ENCODE data around the gene STAC3. TPM values are rescaled to one million over a fixed set of nuclear protein-coding genes. Genes with fewer than 3 reads are reported as not detected.

Gene STAC3
- total and polyA plus RNA-seq, 2 experiments from 2014 or later = 0.48 to 3.0 TPM

DNA sequence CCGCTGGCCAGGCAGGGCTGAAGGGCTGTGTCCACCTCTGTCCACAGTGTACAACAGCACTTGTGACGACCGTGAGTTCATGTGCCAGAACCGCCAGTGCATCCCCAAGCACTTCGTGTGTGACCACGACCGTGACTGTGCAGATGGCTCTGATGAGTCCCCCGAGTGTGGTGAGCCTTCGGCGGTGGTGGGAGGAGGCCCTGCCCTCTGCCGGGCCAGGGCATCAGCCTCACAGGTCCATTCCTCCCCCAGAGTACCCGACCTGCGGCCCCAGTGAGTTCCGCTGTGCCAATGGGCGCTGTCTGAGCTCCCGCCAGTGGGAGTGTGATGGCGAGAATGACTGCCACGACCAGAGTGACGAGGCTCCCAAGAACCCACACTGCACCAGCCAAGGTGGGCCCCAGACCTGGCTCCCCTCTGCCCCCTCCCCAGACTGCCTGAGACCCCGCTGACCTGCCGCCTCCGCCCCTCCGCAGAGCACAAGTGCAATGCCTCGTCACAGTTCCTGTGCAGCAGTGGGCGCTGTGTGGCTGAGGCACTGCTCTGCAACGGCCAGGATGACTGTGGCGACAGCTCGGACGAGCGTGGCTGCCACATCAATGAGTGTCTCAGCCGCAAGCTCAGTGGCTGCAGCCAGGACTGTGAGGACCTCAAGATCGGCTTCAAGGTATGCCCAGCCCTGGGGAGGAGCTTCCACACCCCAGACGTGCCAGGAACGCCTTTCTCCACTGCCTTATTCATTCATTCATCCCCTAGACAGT is 55.2 kb downstream of the STAC3 start (continued):
- TF ChIP-seq, protein P1, sequence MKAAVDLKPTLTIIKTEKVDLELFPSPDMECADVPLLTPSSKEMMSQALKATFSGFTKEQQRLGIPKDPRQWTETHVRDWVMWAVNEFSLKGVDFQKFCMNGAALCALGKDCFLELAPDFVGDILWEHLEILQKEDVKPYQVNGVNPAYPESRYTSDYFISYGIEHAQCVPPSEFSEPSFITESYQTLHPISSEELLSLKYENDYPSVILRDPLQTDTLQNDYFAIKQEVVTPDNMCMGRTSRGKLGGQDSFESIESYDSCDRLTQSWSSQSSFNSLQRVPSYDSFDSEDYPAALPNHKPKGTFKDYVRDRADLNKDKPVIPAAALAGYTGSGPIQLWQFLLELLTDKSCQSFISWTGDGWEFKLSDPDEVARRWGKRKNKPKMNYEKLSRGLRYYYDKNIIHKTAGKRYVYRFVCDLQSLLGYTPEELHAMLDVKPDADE (IDR thresholded peaks at IDR 0.05) = no peak
- TF ChIP-seq NANOG (IDR thresholded peaks at IDR 0.05; ENCODE audit: borderline replicate concordance) = no peak
- TF ChIP-seq ZNF114 (CRISPR knock-in tag; IDR thresholded peaks at IDR 0.05) = no peak
- TF ChIP-seq, protein P2, sequence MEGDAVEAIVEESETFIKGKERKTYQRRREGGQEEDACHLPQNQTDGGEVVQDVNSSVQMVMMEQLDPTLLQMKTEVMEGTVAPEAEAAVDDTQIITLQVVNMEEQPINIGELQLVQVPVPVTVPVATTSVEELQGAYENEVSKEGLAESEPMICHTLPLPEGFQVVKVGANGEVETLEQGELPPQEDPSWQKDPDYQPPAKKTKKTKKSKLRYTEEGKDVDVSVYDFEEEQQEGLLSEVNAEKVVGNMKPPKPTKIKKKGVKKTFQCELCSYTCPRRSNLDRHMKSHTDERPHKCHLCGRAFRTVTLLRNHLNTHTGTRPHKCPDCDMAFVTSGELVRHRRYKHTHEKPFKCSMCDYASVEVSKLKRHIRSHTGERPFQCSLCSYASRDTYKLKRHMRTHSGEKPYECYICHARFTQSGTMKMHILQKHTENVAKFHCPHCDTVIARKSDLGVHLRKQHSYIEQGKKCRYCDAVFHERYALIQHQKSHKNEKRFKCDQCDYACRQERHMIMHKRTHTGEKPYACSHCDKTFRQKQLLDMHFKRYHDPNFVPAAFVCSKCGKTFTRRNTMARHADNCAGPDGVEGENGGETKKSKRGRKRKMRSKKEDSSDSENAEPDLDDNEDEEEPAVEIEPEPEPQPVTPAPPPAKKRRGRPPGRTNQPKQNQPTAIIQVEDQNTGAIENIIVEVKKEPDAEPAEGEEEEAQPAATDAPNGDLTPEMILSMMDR (conservative IDR thresholded peaks at IDR 0.05; ENCODE audit: low read depth in 2 of 2) = no peak
- no peak for TF ChIP-seq EZH2 (IDR thresholded peaks at IDR 0.05; ENCODE audit: low read depth, unreplicated experiment)
- TF ChIP-seq, protein P3, sequence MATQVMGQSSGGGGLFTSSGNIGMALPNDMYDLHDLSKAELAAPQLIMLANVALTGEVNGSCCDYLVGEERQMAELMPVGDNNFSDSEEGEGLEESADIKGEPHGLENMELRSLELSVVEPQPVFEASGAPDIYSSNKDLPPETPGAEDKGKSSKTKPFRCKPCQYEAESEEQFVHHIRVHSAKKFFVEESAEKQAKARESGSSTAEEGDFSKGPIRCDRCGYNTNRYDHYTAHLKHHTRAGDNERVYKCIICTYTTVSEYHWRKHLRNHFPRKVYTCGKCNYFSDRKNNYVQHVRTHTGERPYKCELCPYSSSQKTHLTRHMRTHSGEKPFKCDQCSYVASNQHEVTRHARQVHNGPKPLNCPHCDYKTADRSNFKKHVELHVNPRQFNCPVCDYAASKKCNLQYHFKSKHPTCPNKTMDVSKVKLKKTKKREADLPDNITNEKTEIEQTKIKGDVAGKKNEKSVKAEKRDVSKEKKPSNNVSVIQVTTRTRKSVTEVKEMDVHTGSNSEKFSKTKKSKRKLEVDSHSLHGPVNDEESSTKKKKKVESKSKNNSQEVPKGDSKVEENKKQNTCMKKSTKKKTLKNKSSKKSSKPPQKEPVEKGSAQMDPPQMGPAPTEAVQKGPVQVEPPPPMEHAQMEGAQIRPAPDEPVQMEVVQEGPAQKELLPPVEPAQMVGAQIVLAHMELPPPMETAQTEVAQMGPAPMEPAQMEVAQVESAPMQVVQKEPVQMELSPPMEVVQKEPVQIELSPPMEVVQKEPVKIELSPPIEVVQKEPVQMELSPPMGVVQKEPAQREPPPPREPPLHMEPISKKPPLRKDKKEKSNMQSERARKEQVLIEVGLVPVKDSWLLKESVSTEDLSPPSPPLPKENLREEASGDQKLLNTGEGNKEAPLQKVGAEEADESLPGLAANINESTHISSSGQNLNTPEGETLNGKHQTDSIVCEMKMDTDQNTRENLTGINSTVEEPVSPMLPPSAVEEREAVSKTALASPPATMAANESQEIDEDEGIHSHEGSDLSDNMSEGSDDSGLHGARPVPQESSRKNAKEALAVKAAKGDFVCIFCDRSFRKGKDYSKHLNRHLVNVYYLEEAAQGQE (IDR thresholded peaks at IDR 0.05; ENCODE audit: unreplicated experiment) = no peak

DNA sequence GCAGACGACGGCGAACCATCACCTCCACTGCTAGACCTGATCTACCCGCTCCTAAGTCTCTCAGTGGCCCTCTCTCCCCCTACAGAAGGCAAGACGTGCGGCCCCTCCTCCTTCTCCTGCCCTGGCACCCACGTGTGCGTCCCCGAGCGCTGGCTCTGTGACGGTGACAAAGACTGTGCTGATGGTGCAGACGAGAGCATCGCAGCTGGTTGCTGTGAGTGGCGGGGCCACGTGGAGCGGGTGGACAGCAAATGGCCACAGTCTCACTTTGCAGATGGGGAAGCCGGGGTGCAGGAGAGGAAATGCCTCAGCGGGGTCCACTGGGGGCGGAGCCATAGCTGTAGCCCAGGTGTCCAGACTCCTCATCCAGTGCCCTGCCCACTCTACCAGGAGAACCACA is 55.8 kb downstream of the STAC3 start:
- TF ChIP-seq, protein P2 (conservative IDR thresholded peaks at IDR 0.05; ENCODE audit: low read depth in 2 of 2) = no peak
- TF ChIP-seq, protein P3 (IDR thresholded peaks at IDR 0.05; ENCODE audit: unreplicated experiment) = no peak
- TF ChIP-seq CREB1 (CRISPR knock-in tag; IDR thresholded peaks at IDR 0.05; ENCODE audit: low read depth) = no peak
- peaks cover 26% of the 10 kb centered on the region; the same call in 1 of the 2 replicates for H3K36me3 ChIP-seq (ENCODE audit: insufficient read depth)
- Mint-ChIP-seq H3K27ac (no peak overlapping the region), H3K27me3 (ENCODE audit: insufficient read depth, low read depth, poor library complexity) (peaks cover 16% of the 10 kb centered on the region), H3K4me1 (no peaks in the 10 kb centered on the region), H3K36me3 (ENCODE audit: low read depth) (peaks cover 96% of the 10 kb centered on the region), H3K9me3 (no peaks in the 10 kb centered on the region; the same call in 2 of the 3 replicates), H3K4me3 (no peak overlapping the region)
- no peaks in the 10 kb centered on the region for H3K9me2 ChIP-seq (ENCODE audit: insufficient read depth)
- no peaks in the 10 kb centered on the region for H3K27me3 ChIP-seq (ENCODE audit: insufficient read depth)
- H3K79me2 ChIP-seq (replicated peaks; ENCODE audit: insufficient read depth) = no peaks in the 10 kb centered on the region
- H2AFZ ChIP-seq = no peak overlapping the region
- H3K4me3 ChIP-seq = no peak overlapping the region
- no peak overlapping the region for H3K4me2 ChIP-seq
- ATAC-seq (no peak), DNase-seq (ENCODE audit: low spot score) (no peak)
- peaks cover 12% of the 10 kb centered on the region; the same call in 1 of the 2 replicates for H3F3A ChIP-seq (replicated peaks; ENCODE audit: low read depth)
- no peaks in the 10 kb centered on the region; the same call in 1 of the 2 replicates for H4K20me1 ChIP-seq (replicated peaks; ENCODE audit: insufficient read depth)
- no peak overlapping the region for H3K27ac ChIP-seq (ENCODE audit: low read depth)
- H3K4me1 ChIP-seq (ENCODE audit: insufficient read depth) = no peaks in the 10 kb centered on the region

Data from GM23338 (cell line).